Fibroblast of the conjunctiva (primary cell): ENCODE results near the gene AMPH.
A peak's percentile ranks its signal among the peaks of the same experiment; 100 is the strongest.

Experiments used
- DNase-seq: peaks from one replicate; pipeline ENCODE4 v3.0.0-alpha.2; 2010; ENCODE audit warnings: low read depth

The AMPH gene

GRCh38 chr7:38630720-38631673 is at the start of gene AMPH:
Gene AMPH (minus strand): TSS chr7:38631373. CDS start chr7:38631351, 22 bp downstream.
- no peak for DNase-seq

GRCh38 chr7:38679419-38679818 is 48.2 kb upstream of the AMPH start:
- no peak for DNase-seq

- no peak for DNase-seq
Observed at GRCh38 chr7:38678698-38679054, 47.5 kb upstream of the AMPH start.

GRCh38 chr7:38677981-38678697 is 47.0 kb upstream of the AMPH start:
- DNase-seq, result no peak

GRCh38 chr7:38675494-38676106 is 44.4 kb upstream of the AMPH start:
- no peak for DNase-seq

- DNase-seq, result no peak
Observed at GRCh38 chr7:38674513-38674912, 43.3 kb upstream of the AMPH start.

GRCh38 chr7:38673795-38674194 is 42.6 kb upstream of the AMPH start:
- DNase-seq, result peak; percentile 72

- DNase-seq, result no peak
Observed at GRCh38 chr7:38671911-38672905, 41.0 kb upstream of the AMPH start.

GRCh38 chr7:38669965-38670520 is 38.9 kb upstream of the AMPH start:
- DNase-seq, result no peak

GRCh38 chr7:38664972-38665371 is 33.8 kb upstream of the AMPH start:
- no peak for DNase-seq

GRCh38 chr7:38660427-38661099 is 29.4 kb upstream of the AMPH start:
- DNase-seq, result peak; percentile 47

- DNase-seq, result no peak
Observed at GRCh38 chr7:38659931-38660330, 28.8 kb upstream of the AMPH start.

- no peak for DNase-seq
Observed at GRCh38 chr7:38658921-38659320, 27.7 kb upstream of the AMPH start.

- DNase-seq, result no peak
Observed at GRCh38 chr7:38656968-38657367, 25.8 kb upstream of the AMPH start.

GRCh38 chr7:38655833-38656774 is 24.9 kb upstream of the AMPH start:
- DNase-seq, result no peak

- no peak for DNase-seq
Observed at GRCh38 chr7:38637957-38638356, 6.8 kb upstream of the AMPH start.

- DNase-seq, result no peak
Observed at GRCh38 chr7:38632411-38632810, 1.2 kb upstream of the AMPH start.

- DNase-seq, result no peak
Observed at GRCh38 chr7:38629651-38630510, 1.3 kb downstream of the AMPH start.
